8988T (cell line): Measurements from ENCODE around the gene MGRN1.

Experiments
- DNase-seq: peaks from one replicate; pipeline ENCODE4 v3.0.0; 2011

Gene MGRN1

DNA sequence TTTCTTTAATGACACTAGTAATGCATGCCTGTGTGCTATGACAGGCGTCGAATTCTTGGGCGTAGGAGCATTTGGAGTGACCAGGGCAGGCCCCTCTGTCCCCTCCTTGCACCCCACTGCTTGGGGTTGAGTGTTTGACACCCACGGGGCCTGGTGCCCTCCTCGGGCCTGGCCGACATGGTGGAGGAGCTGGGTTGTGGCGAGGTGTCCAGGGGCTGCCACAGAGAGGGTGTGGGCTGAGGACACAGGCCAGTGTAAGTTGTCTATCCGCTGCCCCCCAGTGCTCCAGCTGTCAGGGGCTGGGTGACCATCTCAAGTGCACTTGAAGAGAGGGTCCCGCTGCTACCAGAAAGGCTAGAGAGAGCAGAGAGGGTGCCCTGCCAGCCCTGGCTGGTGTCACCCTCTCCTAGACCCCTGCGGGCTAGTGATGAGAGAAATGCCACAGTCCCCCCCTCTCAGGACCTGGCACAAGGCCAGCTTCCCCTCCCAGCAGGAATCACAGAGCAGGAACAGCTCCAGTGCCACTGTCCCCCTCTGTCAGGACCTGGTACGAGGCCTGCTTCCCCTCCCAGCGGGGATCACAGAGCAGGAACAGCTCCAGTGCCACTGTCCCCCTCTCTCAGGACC lies 30.5 kb downstream of the MGRN1 start:
- no peak for DNase-seq

DNA sequence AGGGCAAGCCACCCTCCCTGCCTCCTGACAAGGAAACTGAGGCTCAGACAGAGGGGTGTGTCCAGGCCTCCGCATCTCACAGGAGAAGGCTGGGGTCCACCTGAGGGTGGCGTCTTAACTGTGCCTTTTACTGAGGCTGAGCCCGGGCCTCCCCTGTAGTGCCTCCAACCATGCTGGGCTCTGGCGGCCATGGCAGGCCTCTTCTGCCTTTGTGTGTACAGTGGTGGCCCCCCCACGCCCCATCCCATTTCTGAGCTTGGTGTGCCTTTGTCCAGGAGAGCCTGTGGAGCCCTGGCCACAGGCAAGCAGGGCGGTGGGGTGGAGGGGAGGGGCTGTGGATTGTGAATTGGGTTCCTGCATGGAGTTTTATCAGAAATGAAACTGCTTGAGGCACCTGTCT lies 31.2 kb downstream of the MGRN1 start:
- no peak for DNase-seq

DNA sequence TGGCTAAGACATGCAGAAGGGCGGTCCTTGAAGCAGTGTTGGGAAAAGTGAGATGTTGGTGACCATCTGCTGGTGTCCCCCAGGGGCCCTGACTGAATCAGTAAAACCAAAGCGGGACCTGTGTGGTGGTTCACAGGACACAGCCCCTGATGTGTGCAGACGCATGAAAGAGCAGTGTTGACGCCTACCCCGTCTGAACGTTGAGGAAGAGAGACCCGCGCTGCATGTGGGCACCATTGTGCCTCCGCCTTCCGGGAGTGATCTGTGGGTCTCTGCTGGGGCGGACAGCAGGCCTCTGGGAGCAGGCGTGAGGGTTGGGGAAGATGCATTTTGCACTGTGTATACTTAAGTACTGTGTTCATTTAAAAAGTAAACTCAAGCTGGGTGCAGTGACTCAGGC lies 31.6 kb downstream of the MGRN1 start:
- DNase-seq, result no peak

DNA sequence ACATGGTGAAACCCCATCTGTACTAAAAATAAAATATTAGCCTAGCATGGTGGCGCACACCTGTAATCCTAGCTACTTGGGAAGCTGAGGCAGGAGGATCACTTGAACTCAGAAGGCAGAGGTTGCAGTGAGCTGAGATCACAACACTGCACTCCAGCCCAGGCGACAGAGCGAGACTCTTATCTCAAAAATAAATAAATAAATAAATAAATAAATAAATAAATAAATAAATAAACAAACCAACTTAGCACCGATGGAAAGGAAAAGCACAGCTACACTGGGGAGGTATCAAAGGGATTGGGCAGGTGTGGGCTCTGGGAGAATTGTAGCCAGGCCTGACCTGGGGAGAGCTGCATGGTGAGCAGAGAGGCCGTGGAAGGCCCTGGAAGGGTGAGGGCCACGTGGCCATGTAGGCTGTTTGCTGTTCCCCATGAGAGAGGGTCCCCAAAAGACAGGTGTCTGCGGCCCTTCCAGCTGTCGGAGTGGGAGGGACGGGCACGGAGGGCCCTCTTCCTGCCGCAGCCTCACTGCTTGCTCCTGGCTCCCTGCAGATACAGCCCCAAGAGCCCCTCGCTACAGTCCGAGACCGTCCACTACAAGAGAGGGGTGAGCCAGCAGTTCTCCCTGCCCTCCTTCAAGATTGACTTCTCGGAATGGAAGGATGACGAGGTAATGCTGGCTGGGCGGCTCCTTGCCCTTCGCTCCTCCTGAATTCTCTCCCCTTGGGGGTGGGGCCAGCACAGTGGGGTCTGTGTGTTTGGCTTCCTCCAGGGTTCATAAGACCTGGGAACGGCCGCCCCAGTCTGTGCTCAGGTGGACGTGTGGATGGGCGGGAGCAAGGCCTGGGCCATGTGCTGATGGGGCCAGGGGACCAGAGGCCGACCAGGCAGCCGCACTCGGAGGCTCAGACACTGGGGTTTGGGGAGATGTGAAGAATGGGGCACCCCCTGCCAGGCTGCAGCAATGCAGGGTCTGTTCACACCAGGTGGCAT lies 32.4 kb downstream of the MGRN1 start:
- DNase-seq, result no peak

DNA sequence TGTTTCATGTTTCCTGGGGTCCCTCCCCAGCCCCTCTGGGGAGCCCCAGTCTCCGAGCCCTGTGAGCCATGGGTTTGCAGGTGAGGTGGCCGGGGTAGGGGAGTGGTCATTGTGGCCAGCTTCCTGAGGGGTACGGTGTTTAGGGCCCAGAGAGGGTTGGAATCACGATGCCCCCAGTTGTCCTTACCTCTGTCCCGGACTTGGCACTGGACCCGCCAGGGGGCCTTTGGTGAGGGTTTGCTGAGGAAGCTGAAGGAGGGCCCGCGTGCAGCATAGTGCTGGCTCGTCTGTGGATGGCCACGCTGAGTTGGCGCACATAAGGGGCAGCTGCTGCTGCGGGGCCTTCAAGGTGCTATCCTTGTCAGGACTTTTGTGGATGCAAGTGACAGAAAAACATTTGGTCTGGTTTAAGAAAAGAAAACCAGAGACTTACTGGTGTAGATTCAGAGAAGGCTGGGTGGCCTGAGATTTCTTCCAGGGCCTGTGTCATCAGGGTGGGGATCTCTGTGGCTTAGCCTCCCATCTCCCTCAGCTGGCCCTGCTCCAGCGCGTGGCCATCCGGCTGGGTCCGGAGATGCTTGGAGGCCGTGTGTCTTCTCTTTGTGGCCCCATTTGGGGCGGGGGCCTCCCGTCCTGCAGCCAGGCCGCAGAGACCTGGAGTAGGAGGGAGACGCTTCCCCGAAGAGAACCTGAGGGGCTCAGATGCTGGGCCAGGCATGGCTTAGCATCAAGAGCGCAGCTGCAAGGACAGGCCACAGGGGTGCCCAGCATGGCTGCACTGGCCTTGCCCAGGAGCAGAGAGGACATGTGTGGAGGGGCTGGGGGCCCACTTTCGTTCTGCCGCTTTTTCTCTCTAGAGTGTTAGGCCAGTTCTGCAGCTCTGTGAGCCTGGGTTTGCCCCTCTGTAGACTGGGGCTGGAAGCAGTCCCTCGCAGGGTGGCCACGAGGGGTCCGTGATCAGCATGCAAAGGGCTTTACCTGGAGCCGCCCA lies 35.0 kb downstream of the MGRN1 start:
- DNase-seq, result no peak

DNA sequence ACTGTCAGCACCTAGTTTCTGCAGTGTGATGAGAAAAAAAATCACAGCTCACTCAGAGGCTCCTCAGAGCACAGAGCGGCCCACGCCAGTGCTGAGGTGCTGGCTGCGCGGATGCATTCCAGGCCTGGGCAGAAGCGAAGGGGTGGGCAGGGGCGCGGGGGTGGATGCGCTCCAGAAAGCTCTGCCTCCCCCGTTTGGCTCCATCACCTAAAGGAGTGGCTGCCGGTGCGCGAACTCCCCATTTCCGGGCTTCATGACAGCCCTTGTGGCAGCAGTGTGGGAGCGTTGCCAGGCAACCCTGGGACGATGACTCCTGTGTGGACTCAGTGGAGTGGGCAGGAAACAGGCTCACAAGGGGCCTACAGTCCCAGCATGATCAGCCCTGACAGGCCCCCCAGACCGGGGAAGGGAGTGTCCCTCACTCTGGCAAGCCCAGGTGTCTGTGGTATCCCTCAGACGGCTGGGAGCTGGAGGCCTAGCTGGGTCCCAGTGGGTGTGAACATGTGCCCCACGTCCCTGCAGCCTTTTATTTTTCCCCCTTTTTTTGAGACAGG lies 35.9 kb downstream of the MGRN1 start:
- no peak for DNase-seq

DNA sequence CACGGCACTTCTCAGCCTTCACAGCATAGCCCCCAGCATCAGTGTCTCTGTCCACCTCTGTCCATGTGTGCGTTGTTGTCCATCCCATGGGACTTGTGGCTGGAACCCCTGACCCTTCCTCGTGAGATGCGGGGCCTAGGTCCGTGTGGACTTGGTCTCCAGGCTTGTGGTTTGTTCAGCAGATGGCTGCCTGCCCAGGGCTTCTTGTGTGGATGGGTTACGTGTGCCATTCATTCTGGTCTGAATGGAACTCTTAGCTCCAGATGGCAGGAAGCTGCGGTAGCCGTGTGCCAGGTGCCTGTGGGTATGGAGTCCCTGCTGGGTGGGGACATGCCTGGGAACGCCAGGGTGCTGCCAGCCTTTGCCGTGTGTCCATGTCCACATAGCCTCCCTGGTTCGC lies 37.0 kb downstream of the MGRN1 start:
- no peak for DNase-seq

DNA sequence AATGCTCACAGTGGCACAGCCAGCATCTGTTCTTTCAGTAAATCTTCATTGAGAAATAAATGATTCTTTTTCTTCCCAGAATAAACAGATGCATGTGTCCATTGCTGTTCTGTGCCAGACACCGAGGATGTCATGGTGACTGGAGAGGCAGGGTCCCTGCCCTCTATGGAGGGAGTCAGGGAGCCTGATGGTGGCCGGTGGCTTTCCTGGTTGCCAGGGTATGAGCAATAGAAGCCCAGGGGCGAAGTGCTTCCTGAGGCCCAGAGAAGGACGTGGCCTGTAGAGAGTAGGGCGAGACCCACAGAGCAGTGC lies 38.8 kb downstream of the MGRN1 start:
- no peak for DNase-seq

DNA sequence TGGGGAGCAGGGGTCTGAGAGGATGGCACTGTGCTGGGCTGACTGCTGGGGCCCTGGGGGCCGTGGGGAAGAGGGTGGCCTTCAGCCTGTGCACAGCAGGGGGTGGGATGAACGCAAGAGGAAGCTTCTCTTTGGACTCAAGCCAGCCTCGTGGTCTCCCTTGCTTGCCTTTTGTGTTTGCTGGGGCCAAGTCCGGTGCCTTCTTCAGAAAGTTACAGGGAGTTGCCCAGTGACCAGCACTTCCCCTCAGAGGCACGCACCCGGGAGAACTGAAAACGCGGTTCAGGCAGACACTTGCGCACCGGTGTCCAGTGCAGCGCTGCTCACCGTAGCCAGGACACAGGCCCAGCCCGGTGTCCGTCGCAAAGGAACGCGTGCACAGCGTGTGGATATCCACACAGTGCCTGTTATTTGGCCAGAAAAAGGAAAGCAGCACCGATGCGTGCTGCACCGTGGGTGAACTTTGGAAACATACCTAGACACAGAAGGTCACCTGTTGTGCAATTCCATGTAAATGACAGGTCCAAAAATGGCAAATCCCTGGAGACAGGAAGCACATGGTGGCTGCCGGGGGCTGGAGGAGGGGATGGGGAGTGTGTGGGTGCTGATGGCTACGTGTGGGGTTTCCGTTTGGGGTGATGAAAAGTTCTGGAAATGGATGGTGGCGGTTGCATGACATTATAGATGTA lies 39.3 kb downstream of the MGRN1 start:
- no peak for DNase-seq

DNA sequence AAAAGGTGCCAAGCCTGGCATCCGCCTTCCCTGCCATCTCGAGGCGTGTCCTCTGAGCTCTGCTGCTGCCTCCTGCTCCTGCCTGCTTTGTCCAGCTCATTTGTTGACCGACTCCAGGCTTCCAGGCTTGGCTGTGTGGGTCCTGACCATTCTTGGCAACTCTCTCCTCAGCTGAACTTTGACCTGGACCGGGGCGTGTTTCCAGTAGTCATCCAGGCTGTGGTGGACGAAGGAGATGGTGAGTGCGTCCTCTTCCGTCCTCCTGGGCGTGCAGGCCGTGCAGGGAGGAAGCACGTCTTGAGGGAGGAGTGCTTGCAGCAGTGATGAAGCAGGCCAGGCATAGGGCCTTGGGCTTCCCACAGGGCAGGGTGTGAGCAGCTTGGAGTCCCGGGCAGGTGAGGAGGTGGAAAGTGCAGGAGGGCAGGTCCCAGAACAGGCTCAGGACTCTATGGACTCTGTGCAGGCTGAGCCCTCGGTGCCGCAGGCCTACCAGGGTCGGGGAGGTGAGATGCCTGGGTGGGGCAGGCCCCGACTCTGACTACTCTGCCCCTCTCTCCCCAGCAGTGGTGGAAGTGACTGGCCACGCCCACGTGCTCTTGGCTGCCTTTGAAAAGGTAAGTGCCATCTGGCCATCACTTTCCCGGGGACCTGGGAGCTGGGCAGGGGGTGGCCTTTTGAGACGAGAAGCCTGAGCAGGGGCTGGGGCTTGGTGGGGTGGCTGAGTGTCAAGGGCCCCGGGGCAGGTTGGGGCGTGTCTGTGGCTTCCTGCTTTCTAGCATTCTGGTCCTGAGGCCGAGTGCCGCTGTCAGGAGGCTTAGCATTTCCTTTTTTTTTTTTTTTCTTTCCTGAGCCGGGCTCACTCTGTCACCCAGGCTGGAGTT lies 40.2 kb downstream of the MGRN1 start:
- DNase-seq, result no peak

DNA sequence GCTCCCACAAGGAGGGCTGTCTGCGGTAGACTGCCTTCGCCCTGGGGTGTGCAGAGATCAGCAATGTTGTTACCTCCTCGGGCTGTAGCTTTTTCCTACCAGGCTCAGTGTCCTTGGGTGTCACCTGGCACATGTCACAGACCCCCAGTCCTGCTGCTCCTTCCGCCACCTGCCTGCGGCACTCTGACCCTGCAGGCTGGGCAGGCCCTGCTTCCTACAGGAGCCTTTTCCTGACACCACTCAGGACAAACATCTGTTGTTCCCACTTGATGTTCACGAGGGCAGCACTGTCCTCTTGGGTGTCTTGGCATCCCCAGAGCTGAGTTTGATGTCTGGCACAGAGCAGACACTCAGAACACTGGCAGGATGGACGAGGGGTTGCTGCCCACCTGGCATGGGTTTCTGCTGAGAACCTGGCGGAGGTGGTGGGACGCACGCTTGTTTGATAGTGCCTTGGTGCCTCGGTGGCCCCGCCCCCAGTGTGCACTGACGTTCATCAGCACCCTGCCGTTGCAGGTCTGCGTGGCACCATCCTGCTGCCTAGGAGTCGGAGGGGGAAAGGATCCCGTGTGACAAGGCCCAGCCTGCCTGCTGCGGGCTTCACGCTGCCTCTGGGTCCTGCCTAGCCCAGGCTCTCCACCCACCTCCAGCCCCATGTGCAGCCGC lies 42.0 kb downstream of the MGRN1 start:
- DNase-seq, result no peak

DNA sequence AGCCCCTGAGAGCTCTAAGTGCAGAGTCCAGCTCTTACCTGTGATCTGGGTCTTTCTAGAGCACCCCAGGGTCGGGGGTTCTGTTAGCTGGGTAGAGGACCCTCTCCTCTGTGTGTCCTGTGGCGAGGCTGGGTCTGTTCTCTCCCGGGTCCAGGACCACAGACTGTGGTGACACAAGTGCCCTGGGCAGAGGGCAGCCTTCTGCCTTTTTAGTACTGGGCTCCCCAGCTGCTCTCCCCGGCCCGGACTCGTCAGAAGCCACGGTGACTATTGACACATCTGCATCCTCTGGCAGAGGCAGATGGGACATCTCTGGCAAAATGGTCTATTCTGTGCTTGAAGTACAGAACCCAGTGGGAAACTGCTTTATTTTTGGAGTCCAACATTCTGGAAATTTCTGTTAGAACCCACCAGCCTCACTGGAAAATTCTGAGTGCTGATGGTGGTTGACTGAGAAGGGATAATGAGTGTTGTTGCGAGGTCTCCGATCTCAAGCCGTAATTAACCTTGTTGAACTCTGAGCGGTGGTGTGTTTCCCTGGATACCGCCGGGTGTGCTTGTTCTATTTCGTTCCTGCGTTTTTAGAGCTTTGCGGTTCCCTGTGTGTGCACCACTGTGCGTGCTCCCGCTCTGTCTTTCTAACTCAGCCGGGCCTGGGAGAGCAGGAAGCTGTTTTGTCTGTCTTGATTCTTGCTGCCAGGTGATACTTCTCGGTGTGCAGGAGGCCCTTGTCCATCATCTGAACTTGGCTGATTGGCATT lies 42.8 kb downstream of the MGRN1 start:
- DNase-seq, result no peak

DNA sequence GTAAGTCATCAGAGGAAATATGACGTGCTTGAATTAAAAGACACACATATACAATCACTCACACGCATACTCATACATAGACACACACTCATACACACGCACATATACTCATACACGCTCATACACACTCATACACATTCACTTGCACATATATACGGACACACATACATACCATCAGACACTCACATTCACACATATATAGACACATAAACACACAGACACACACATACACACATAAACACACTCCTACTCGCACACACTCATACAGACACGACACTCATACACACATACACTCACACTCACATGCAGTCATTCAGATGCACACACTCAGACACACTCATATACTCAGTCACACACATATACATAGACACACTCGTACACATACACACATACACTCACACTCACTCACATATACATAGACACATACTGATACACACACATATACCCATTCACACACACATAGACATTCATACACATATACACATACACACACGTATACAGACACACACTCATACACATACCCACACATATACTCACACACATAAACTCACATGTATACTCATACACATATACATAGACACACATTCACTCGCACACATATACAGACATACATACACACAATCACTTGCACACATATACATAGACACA lies 43.8 kb downstream of the MGRN1 start:
- DNase-seq, result no peak

DNA sequence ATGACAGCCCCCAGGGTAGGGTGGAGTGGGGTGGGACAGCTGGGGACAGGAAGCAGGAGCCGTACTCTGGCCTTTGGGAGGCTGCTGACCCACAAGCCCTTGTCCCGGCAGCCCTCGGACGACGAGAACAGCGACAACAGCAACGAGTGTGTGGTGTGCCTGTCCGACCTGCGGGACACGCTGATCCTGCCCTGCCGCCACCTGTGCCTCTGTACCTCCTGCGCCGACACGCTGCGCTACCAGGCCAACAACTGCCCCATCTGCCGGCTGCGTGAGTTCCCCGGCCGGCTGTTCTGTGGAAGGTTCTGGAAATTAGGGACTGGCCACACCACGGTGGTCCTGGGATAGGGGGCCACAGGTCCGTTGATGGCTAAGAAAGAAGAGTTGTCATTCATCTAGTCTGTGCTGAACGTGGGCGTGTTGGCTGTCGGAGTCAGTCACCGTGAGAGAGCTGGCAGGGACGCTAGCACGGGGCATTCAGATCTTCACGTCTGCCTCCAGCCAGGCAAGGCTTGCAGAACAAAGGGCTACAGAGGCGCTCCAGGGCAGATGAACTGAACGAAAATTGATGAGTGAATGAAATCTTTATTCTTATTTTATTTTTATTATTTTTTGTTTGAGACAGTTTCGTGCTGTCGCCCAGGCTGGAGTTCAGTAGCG lies 48.9 kb downstream of the MGRN1 start:
- no peak for DNase-seq

DNA sequence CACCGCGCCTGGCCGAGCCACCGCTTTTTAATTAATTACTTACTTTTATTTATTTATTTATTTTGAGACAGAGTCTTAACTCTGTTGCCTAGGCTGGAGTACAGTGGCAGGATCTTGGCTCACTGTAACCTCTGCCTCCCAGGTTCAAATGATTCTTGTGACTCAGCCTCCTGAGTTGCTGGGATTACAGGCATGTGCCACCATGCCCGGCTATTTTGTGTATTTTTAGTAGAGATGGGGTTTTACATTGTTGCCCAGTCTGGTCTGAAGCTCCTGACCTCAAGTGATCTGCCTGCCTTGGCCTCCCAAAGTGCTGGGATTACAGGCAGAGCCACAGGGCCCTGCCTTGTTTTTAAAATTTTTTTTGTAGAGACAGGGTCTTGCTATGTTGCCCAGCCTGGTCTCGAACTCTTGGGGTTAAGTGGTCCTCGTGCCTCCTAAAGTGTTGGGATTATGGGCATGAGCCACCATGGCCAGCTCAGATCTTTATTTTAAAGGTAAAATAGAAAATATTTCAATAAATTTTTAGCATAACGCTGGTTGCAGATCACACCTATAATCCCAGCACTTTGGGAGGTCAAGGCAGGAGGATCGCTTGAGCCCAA lies 50.4 kb downstream of the MGRN1 start:
- DNase-seq, result no peak

DNA sequence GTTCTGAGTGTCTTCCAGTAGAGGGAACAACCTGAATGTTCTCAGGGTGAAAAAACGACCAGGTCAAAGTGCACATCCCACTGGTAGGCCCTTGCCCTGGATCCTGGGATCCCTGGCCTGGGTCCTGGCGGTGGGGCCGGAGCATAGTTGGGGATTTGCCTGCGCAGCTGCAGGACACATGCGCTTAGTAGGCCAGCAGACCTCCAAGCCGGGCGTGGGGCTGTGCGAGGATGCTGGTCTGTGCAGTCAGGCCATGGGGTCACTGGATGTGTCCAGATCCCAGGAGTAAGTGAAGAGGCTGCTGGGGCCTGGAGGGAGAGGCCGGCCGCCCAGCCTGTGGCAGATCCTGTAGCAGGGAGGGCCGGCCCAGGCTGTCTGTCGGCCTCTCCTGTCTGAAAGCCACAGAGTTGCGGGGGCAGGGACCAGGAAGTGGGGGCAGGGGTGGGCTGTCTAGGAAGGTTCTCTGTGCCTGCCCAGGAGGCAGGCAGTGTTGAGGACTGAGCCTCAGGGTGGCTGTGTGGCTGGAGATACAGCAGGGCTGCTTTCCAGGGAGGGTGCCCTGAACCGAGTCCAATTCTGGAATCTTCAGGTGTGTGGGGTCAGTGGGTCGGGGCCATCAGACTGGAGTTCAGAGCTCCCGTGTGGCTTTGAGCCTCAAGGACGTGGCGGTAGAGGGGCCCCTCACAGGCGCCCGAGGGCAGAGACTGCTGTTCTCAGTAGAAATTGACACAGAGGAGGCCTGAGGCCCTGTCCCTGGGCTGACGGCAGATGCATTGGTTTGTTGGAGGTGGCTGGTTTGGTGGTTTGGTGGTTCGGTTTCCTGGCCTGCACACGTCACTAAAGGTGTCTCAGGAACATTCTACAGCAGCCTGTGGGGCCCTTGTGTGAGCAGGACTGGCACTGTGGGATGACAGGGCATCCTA lies 51.5 kb downstream of the MGRN1 start:
- no peak for DNase-seq

DNA sequence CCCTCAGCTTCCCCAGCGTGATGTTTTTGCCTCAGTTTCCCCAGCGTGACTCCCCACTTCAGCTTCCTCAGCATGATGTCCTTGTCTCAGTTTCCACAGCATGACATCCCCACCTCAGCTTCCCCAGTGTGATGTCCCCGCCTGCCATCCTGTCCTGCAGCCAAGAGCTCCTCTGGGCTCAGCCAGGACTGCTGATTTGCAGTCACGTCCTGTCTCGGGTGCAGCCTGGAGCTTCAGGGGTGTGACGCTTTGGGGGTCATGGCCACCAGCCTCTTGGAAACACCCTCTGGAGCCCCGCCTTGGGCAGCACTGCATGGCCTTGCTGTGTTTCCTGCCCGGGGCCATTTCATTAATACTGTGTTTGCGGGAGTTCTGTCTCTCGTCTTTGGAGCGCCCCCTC lies 52.2 kb downstream of the MGRN1 start:
- no peak for DNase-seq
